Measurements from ENCODE around the gene SLC32A1. TPM values are rescaled to one million over a fixed set of nuclear protein-coding genes. Genes with fewer than 3 reads are reported as not detected.

SLC32A1 gene
- total RNA-seq, 1 donor from 2014 or later: not detected

DNA sequence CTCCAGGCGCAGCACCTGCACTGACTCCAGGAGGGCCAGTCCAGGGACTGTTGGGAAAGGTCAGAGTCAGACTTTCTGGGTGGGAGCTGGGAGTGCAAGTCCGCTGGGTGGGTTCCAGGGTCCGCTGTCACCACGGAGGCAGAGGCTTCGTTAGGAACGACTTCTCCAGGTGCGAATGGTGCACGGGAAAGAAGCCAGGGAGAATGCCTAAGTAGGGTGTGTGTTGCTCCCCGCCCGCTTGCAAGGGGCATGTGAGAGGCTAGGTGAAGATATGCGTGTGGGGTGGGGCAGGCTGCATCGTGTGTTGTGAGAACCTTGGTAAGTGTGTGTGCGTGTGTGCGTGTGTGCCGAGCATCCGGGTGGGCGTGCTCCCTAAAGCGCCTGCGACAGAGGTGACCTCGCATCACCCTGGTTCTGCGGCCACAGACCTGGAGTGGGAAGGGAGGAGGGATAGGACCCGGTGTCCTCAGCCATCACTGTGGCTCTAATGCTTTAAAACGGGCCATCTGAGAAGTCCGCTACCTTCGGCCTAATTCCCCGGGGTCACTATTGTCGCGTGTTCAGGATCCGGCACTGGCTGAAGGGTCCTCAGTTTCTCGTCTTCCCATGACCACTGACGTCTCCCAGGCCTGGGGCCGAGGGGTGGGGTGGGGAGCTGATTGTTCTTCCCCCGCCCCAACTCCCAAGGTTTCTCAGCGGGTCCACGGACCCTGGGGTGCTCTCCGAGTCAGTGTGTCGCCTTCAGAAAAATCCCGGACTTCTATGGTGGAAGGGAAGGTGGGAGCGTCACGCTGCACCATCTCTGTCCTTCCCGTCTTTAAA, 6.1 kb downstream of the SLC32A1 start:
- Histone ChIP-seq H3K9me3 (replicated peaks) (no peaks in the 10 kb centered on the region), H3K36me3 (no peaks in the 10 kb centered on the region), H3K27me3 (ENCODE audit: low read depth) (peaks cover 100% of the 10 kb centered on the region), H3K4me3 (peak overlapping the region; percentile 53), H3K27ac (replicated peaks) (no peak overlapping the region), H3K4me1 (peaks cover 41% of the 10 kb centered on the region)
- intact Hi-C loops (cut with micrococcal nuclease): loop anchor here (5.0 kb wide), 1 partner anchor 83 kb away; no protein-coding TSS in a partner anchor
- TF ChIP-seq, protein P1, sequence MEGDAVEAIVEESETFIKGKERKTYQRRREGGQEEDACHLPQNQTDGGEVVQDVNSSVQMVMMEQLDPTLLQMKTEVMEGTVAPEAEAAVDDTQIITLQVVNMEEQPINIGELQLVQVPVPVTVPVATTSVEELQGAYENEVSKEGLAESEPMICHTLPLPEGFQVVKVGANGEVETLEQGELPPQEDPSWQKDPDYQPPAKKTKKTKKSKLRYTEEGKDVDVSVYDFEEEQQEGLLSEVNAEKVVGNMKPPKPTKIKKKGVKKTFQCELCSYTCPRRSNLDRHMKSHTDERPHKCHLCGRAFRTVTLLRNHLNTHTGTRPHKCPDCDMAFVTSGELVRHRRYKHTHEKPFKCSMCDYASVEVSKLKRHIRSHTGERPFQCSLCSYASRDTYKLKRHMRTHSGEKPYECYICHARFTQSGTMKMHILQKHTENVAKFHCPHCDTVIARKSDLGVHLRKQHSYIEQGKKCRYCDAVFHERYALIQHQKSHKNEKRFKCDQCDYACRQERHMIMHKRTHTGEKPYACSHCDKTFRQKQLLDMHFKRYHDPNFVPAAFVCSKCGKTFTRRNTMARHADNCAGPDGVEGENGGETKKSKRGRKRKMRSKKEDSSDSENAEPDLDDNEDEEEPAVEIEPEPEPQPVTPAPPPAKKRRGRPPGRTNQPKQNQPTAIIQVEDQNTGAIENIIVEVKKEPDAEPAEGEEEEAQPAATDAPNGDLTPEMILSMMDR (IDR thresholded peaks at IDR 0.05; ENCODE audit: borderline replicate concordance): no peak
- no peak for DNase-seq

DNA sequence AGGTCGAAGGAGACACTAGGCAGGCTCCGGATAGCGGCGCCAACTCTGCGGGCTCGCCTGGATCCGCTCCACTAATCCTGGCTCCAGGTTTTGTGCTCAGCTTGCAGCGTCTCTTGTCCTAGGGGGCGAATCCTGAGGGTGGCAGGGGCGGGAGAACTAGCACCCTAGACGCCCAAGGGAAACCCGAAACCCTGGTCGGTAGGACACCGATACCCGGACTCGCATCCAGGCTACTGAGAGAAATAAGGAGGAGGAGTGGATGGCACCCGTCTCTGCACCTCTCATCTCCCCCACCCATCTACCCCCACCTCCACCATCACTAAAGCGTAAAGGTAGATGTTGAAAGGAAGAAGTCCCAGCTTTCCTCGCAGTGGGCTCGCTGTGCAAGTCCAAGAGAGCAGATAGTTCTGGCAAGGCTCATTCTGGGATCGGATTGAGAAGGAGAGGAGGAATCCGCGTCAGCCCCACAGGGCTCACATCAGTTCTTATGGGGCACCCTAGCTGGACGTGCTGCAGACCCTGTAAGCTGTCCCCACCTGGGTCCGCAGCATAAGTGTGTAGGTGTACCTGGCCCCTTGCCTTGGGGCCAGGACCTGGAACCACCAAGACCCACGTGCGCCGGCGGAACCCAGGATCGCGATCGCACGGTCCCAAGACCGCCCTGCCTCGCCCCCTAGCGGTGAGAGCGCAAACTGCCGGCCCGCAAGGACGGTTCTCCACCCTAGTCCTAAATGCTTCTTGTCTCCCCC, 6.9 kb downstream of the SLC32A1 start:
- Histone ChIP-seq H3K4me3 (peak overlapping the region; percentile 53), H3K9me3 (replicated peaks) (no peaks in the 10 kb centered on the region), H3K4me1 (peaks cover 35% of the 10 kb centered on the region), H3K36me3 (no peaks in the 10 kb centered on the region), H3K27ac (replicated peaks) (no peak overlapping the region), H3K27me3 (ENCODE audit: low read depth) (peaks cover 100% of the 10 kb centered on the region)
- intact Hi-C loops (cut with micrococcal nuclease): loop anchor here (5.0 kb wide), 1 partner anchor 84 kb away; no protein-coding TSS in a partner anchor
- DNase-seq: peak; percentile 59
- TF ChIP-seq, protein P1 (IDR thresholded peaks at IDR 0.05; ENCODE audit: borderline replicate concordance): peak; percentile 95

DNA sequence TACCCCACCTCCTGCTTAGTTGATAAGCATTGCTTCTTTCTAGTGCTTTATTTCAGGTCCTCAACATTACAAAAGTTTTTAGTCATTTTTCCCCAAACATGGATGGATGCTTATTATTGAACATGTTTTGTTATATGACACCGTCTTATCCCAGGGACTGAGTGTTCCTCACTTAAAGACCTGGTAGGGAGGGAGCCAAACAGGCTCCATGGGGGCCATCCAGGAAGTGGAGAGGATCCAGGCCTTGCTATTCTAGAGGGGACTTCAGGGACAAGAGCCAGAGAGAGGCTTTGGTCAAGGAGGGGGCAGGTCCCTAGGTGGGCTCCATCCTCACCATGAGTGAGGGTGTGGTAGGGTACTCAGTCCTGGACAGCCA, 7.4 kb downstream of the SLC32A1 start:
- H3K36me3 ChIP-seq: no peaks in the 10 kb centered on the region
- no peak overlapping the region for H3K27ac ChIP-seq (replicated peaks)
- DNase-seq: no peak
- intact Hi-C loops (cut with micrococcal nuclease): loop anchor here (5.0 kb wide), 1 partner anchor 84 kb away; no protein-coding TSS in a partner anchor
- H3K9me3 ChIP-seq (replicated peaks): no peaks in the 10 kb centered on the region
- peaks cover 33% of the 10 kb centered on the region for H3K4me1 ChIP-seq
- TF ChIP-seq, protein P1 (IDR thresholded peaks at IDR 0.05; ENCODE audit: borderline replicate concordance): no peak
- no peak overlapping the region for H3K4me3 ChIP-seq
- H3K27me3 ChIP-seq (ENCODE audit: low read depth): peaks cover 100% of the 10 kb centered on the region

DNA sequence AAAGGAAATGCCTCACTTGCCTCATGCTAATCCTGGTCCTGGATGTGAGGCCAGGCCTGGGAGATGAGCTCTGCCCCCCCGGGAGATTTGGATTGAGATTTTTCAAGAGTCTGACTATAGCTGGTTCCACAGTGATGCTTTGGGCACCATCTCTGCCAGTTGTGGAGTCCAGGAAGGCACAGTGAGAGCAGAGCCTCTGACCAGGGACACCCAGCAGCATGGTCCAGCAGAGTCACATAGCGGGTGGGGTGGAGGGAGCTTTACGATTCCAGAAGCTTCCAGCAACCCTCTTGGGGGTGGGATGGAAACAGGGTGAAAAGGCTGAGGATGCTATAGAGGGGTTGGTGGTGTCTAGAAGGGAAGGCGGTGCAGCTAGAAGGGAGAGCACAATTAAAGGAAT, 8.7 kb downstream of the SLC32A1 start:
- H3K4me1 ChIP-seq: peaks cover 24% of the 10 kb centered on the region
- intact Hi-C loops (cut with micrococcal nuclease): loop anchor here (5.0 kb wide), 1 partner anchor 86 kb away; no protein-coding TSS in a partner anchor

DNA sequence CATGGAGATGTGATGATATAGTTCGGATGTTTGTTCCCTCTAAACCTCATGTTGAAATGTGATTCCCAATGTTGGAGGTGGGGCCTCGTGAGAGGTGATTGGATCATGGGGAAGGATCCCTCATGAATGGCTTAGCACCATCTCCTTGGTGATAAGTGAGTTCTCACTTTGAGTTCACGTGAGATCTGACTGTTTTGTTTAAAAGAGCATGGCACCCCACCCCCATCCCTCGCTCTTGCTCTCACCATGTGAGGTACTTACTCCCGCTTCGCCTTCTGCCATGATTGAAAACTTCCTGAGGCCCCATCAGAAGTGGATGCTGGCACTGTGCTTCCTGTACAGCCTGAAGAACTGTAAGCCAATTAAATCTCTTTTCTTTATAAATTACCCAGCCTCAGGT, 10.9 kb downstream of the SLC32A1 start:
- H3K27me3 ChIP-seq (ENCODE audit: low read depth): peaks cover 100% of the 10 kb centered on the region
- no peaks in the 10 kb centered on the region for H3K9me3 ChIP-seq (replicated peaks)
- intact Hi-C loops (cut with micrococcal nuclease): no loop called here
- DNase-seq: no peak
- no peaks in the 10 kb centered on the region for H3K36me3 ChIP-seq
- H3K4me3 ChIP-seq: no peak overlapping the region
- peaks cover 16% of the 10 kb centered on the region for H3K4me1 ChIP-seq
- TF ChIP-seq, protein P1 (IDR thresholded peaks at IDR 0.05; ENCODE audit: borderline replicate concordance): no peak
- H3K27ac ChIP-seq (replicated peaks): no peak overlapping the region

More for the DNA sequence above, 8.7 kb downstream of the SLC32A1 start:
- Histone ChIP-seq H3K9me3 (replicated peaks) (no peaks in the 10 kb centered on the region), H3K36me3 (no peaks in the 10 kb centered on the region), H3K27ac (replicated peaks) (no peak overlapping the region), H3K27me3 (ENCODE audit: low read depth) (peaks cover 100% of the 10 kb centered on the region), H3K4me3 (no peak overlapping the region)
- DNase-seq: no peak
- TF ChIP-seq, protein P1 (IDR thresholded peaks at IDR 0.05; ENCODE audit: borderline replicate concordance): no peak

Measured in left ventricle myocardium inferior (tissue), 1 donor.